ENCODE data around the gene HOXB2.

GRCh38 chr17:48502312-48502711 is 42.6 kb downstream of the HOXB2 start:
- TF ChIP-seq CTCF (IDR thresholded peaks at IDR 0.05) (no peak), POLR2A (IDR thresholded peaks at IDR 0.05) (no peak)

Measured in esophagus squamous epithelium (tissue), 4 donors.